Iris pigment epithelial cell (primary cell): Measurements from ENCODE around the gene PAX5.
"Not testable (repeated sequence)": the region's sequence is repeated elsewhere in the genome, so short reads cannot be mapped to it uniquely, and the experiment has no call there.

Experiments
- DNase-seq: peaks from one replicate; pipeline ENCODE4 v3.0.0-alpha.2; 2011; ENCODE audit warnings: low read depth

PAX5 gene

DNA sequence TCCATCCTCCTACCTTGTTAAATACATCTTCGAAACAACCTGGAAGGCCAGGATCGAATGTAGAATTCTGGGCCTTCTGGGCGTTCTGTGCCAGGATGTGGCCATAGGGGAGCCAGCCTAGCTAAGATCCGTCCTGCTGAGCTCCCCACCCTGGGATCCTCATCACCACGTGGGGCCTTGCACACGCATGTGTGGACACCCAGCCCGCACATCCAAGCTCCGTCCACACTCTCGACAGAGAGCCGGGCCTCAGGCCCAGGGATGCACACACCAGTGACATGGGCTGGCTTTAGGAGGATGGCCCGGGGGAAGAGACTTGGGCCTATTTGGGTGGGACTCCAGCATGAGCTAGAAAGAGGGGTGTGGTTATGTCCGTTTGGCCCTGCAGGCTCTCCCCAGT, 154.0 kb downstream of the PAX5 start:
- DNase-seq, result no peak

DNA sequence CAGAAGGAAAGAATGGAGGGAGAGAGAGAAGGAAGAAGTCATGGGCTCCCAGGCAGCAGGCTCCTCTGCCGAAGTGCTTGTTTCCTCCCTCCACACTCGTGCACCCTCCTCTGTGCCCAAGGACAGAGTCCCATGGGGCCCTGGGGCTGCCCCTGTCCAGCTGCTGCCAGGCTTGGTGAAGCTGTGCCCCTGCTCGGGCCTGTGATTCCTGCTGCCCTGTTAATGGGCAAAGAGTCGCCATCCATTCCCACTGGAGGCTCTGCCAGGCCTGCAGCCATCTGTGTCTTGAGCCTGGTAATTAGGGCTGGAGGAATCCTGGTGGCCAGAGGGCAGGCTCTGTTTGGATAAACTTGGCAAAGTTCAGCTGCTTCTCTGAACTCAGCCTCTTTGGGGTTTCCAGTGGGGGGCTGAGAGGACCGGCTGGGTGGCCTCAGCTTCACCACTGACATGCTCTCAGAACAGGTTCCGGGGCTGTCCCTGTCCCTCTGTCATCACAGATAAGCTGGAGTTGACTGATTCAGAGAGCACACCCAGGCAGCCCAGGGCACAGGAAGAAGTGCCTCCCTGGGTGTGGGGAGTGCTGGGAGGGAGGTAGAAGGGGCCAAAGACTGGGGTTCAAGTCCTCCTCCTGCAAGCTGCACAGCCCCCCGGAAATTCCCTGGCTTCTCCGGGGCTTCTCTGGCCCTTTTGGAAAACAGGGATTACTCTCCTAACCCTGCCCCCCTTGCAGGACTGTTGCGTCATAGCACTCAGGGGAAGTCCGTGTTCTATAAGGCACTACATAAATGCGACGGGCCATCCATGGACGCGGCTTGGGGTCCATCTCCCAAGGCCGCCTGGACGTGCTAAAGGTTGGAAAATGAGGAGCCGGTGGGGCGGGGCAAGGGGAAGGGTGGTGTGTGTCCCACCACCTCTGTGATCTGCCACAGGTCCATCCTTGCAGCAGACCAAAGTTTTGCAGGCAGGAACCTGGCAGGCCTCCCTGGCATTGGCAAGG, 154.8 kb downstream of the PAX5 start:
- DNase-seq, result no peak

- DNase-seq, result no peak
Measured at GRCh38 chr9:36877239-36877638, 156.8 kb downstream of the PAX5 start.

- no peak for DNase-seq
Measured at GRCh38 chr9:36876056-36876455, 158.0 kb downstream of the PAX5 start.

DNA sequence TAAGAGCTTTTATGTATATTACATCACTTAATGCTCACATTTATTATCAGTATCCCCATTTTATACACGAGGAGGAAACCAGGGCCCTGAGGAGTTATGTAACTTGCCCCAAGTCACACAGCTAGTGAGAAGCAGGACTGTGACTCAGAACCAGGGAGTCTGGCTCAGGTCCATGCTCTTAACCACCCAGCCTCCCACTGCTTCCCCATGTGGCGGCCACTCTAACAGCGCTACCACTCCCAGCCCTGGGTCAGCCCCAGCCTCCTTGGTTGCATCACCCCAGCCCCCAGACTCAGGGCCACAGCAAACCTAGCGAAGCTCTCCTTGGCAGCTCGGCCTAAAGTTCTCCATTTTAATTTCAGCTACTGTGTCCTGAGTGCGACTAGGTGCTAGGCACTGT, 159.1 kb downstream of the PAX5 start:
- peak; percentile 66 for DNase-seq

- DNase-seq, result no peak
Measured at GRCh38 chr9:36874261-36874660, 159.8 kb downstream of the PAX5 start.

DNA sequence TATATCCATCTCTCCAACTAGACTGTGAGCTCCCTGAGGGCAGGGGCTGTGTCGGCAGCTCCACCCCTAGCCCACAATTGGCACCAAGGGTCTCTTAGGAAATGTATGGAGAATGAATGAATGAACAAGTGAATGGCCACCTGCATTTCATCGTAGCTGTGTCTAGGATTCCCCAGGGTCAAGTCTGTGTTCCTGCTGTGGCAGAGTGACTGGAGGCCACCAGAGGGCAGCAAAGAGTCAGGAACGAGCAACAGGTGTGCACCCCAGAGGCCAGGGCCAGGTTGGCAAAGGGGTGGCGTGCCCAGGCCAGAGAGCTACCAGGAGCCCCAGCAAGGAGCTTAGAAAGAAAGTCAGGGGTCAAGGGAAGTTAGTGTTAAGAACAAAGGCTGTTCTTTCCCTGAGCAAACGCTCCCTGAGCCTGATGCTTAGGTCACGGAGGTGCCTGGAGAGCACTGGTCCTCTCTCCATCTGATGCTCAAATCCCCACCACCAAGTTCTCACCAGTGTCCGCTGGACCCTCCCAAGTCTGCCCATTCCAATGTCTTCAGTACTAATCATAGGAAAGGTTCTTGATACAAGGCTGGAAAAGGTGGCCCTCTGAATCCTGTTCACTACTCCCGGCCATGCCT, 160.7 kb downstream of the PAX5 start:
- peak; percentile 46 for DNase-seq

DNA sequence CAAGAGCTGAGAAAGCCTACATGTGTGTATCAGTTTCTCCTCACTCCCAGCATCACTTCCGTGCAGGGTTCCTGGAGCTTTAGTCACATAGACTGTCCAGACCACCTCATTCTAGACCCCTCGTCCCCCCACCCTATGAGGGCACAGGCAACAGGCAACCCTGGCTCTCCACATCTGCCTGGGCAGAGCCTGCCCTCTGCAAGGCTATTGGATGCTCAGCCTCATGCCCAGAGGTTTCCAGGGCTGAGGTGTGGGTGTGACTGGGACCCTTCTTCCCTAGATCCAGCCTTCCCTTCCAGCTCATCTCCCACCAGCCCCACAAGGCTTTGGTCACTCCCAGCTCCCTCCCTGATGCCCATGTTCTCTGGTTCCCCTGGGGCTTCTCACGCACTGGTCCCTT, 161.4 kb downstream of the PAX5 start:
- DNase-seq, result no peak

GRCh38 chr9:36871606-36872005, 162.5 kb downstream of the PAX5 start:
- no peak for DNase-seq

DNA sequence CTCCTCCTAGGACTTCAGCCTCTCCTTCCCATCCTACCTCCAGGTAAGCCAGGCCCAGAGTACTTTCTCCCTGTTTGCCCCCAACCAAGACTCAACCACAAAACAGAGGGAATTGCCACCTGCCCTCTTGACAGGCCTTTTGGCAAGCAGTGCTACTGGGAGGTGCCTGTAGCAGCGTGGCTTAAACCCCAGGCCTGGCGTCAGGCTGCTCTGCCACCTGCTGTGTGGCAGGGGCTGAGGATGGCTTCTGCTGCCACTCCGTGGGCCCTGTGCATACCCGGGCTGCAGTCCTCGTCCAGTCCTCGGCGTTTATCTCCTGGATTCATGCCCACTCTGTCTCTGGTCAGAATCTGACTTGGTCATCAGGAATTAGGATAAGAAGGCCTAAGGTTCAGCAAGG, 163.1 kb downstream of the PAX5 start:
- DNase-seq, result no peak

DNA sequence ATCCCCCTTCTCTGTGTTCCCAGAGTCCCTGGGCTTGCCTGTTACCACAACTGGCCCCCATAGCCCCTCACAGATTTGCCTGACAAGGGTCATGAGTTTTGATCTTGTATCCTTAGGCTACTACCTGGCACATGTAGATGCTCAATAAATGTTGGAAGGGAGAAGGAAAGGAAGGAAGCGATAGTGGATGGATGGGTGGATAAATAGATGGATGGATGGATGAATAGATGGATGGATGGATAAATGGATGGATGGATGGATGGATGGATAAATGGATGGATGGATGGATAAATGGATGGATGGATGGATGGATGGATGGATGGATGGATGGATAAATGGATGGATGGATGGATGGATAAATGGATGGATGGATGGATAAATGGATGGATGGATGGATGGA, 164.5 kb downstream of the PAX5 start:
- not testable (repeated sequence) for DNase-seq

DNA sequence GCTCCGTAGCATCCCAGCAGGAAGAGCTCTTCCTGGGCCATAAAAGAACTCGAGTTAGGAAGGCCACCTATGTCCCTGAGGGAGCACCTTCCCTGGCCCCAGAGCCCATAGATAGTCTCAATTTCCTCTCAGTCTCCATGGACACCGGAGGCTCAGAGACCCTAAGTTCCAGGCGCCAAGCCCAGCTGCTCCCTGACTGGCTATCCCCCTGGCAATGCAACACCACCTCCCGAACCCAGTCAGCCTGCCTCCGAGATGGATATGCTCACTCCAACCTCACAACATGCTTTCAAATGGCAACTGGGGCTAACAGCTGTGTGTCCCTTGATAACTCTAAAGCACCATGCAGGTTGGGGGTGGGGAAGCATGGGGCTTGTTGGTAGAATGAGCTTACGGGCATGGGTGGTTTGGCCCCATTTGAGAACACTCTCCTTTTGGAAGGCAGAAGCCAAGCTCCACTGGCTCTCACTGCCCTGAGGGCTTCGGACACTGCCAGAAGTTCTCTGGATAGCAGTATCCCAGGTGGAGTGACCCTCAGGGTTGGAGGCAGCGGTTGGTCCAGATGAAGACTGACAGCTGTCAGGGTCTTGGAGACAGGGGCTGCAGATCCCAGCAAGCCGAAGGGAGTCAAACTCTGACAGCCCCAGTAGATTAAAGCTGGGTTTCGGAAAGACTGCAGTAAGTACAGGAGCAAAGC, 165.3 kb downstream of the PAX5 start:
- no peak for DNase-seq

DNA sequence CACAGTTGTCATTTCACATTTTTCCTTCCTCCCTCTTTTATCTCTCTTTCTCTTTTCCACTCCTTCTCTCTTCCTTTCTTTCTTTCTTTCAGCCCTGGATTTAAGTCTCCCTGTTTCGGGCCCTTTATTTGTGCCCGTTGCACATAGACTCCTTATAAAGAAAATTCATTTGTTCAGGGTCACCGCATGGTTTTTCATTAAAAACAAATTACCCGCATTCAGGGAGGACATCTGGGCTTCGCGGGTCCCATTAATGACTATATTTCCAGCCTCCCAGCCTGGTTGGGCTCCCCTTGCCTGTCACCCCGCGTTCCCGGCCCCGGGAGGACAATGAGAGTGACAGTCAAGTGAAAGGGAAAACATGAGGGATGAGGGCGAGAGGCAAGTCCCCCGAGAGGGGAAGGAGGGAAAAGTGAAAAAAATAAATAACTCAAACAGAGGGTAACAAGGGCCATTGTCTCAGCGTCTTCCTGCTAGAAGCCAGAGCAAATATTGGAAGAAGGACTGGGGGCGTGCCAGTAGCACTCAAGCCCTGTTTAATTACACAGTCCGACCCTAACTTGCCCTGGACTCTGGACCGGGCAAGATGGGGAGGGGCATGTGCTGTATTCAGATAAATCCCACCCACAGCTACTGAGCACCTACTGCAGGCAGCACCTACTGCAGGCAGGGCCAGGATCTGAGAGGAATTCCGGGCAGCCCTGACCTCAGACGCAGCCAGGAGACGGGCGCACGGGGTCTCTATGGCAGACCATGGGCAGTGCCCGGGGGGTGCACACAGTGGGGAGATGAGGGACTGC, 166.2 kb downstream of the PAX5 start:
- no peak for DNase-seq

GRCh38 chr9:36867241-36867640, 166.8 kb downstream of the PAX5 start:
- DNase-seq, result no peak

DNA sequence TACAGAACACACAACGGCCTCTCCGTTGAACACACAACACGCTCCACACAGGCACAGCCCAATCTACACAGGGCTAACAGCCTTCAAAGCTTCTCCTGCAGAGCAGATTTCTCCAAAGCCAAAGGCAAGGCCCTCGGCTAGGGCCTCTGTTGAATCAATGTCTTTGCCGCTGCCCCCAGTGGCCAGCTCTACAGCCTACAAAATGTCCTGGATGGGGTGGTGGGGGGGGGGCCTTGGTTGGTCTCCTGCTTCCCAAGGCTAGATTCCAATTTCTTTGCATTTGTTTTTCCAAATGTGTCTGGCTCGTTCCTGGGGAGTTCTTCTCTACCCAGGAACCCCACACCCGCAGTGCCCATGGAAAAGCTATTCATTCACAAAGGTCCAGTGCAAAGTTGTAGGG, 167.2 kb downstream of the PAX5 start:
- DNase-seq, result no peak

DNA sequence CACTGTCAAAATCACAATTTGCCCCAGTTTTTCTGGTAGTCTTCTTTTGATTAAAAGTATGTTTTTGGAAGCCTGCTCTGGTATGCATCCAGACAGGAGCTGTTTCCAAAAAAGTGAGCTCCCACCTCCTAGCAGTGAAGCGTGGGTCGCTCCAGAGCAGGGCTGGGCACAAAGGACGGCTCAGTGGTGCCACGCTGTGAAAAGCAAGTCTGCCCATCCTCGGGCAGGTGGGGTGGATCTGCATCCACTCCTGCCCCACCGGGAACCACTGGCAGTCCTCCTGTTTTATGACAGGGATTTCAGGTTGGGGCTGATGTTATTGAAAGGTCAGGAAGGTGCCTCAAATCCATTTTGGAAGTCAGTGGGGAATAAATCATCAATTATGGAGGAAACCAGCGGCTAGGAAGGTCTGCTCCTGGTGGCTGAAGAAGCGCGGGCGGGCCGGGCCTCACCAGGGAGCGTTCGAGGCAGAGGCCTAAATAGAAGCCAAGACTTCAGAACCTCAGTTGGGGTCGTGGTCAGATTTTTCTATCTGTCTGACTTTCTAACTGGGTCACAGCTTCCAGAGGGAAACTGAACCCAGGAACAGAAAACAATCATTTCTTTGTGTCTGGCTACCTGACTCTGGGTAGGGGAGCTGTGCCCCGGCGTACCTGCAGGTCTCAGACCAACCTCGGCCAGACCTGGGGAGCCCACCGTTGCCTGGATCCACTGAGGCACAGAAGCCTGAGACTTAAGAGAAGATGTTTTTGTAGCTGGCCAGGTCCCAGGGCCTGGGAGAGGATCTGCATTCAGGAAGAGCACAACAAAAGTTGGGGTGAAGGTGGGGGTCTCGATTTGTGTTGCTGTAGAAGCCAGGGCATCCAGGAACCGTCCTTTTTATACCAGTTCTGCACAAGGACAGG, 168.1 kb downstream of the PAX5 start:
- DNase-seq, result no peak

- no peak for DNase-seq
Measured at GRCh38 chr9:36864491-36865410, 169.3 kb downstream of the PAX5 start.

DNA sequence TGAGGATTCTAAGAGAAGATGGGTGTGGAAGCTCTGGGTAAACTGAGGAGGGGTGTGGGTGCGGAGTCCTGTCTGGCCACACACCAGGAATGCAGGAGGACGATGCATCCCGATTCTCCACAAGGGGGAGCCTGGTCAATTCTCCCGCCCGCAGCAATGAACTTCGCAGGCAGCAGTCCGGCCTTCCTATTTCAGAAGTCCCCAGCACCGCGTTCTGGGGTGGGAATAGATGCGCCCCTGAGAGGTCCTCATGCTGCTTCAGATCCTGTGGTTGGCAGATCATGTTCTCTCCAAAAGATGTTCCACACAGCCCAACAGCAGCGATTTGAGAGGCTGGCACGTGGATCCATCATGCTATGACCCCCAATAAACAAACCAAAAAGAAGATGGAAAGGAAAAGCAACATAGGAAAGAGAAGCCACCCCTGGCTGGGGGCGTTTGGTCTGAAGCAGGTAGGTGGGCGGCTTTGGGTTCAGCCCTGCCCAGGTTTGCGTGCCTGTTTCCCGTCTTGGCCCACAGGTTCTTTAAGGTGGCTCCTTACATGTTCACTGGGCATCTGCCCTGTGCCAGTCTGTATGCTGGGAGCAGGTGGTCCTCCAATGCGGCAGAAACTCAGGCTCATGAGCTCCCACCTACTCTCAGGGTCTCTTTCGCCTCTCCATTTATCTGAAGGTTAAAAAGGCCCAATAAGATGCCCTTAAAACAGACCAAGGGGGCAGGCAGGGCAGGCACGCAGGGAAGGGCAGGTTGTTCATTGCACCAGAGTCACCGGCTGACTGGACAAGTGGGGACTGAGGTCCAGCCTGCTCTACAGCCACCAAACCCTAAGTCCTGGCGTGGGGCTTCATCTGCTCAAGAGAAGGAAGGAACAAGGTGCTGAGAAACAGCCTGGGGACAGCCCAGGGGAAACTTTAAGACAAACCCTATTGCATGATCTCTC, 171.6 kb downstream of the PAX5 start:
- peak; percentile 47 for DNase-seq
